GM18499 (cell line): ENCODE measurements around the gene ENO2.

Experiments
- ATAC-seq: cut with Tn5 transposase; IDR thresholded peaks from one replicate; pipeline ENCODE4 v1.9.1; 2021; ENCODE audit warnings: moderate number of reproducible peaks; ENCODE audit not compliant: insufficient read depth, unreplicated experiment

Gene ENO2

GRCh38 chr12:6909421-6910145, 4.8 kb upstream of the ENO2 start:
- ATAC-seq, result no peak

GRCh38 chr12:6912164-6912935, 2.0 kb upstream of the ENO2 start:
- ATAC-seq, result no peak

- ATAC-seq, result no peak
These were observed 788 bp downstream of the ENO2 start for GRCh38 chr12:6914947-6915788.

GRCh38 chr12:6915789-6916285, 1.5 kb downstream of the ENO2 start:
- no peak for ATAC-seq

- ATAC-seq, result no peak
These were observed 2.2 kb downstream of the ENO2 start for GRCh38 chr12:6916426-6917200.

GRCh38 chr12:6917491-6918231, 3.3 kb downstream of the ENO2 start:
- no peak for ATAC-seq

- ATAC-seq, result no peak
These were observed 5.2 kb downstream of the ENO2 start for GRCh38 chr12:6919588-6919987.

GRCh38 chr12:6921539-6921938, 7.2 kb downstream of the ENO2 start:
- ATAC-seq, result no peak

- no peak for ATAC-seq
These were observed 7.9 kb downstream of the ENO2 start for GRCh38 chr12:6921996-6922946.

GRCh38 chr12:6923003-6923732, 8.8 kb downstream of the ENO2 start:
- no peak for ATAC-seq

- no peak for ATAC-seq
These were observed 9.5 kb downstream of the ENO2 start for GRCh38 chr12:6923851-6924250.

GRCh38 chr12:6925239-6925539, 10.8 kb downstream of the ENO2 start:
- no peak for ATAC-seq

GRCh38 chr12:6925540-6926279, 11.3 kb downstream of the ENO2 start:
- no peak for ATAC-seq

GRCh38 chr12:6927379-6928021, 13.1 kb downstream of the ENO2 start, which contains the start of gene ATN1:
Gene ATN1 (plus strand): TSS chr12:6927959. CDS start chr12:6934002, 6,043 bp downstream.
- no peak for ATAC-seq

- ATAC-seq, result no peak
These were observed 13.8 kb downstream of the ENO2 start for GRCh38 chr12:6928022-6928702.
